NCI-H2107 treated with DMSO at 0.1 percent for 48 hours (cell line): ENCODE results near the gene NELFB.

Experiments used
- DNase-seq: peaks from one replicate; lab custom pipeline; 2025; ENCODE audit not compliant: unreplicated experiment; lab: John Stamatoyannopoulos, UW

NELFB gene

GRCh38 chr9:137267933-137268355 lies 12.8 kb downstream of the NELFB start:
- no peak for DNase-seq

DNA sequence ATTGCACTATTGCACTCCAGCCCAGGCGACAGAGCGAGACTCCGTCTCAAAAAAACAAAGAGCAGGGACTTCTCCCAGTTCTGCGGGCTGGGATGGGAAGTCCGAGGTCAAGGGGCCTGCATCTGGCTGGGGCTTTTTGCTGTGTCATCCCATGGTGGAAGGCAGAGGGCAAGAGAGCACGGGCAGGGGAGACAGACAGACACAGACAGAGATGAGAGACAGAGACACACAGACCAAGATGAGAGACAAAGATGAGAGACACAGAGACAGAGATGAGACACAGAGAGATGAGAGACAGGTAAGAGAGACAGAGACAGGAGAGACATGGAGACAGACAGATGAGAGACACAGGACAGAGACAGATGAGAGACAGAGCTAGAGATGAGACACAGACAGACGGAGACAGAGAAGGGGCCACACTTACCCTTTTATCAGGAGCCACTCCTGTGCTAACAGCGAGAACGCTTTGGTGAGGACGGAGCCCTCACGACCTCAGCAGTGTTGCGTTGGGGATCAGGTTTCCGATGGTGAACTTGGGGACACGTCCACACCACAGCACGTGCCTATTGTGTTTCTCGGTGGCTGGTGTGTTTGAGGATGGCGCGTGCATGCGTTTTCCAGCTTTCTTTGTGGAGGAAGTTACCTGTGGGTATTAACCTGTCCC lies 13.5 kb downstream of the NELFB start:
- DNase-seq: no peak

GRCh38 chr9:137269231-137269772 lies 14.2 kb downstream of the NELFB start:
- no peak for DNase-seq

GRCh38 chr9:137270929-137271695 lies 16.0 kb downstream of the NELFB start:
- no peak for DNase-seq

GRCh38 chr9:137271696-137272076 lies 16.6 kb downstream of the NELFB start:
- no peak for DNase-seq

DNA sequence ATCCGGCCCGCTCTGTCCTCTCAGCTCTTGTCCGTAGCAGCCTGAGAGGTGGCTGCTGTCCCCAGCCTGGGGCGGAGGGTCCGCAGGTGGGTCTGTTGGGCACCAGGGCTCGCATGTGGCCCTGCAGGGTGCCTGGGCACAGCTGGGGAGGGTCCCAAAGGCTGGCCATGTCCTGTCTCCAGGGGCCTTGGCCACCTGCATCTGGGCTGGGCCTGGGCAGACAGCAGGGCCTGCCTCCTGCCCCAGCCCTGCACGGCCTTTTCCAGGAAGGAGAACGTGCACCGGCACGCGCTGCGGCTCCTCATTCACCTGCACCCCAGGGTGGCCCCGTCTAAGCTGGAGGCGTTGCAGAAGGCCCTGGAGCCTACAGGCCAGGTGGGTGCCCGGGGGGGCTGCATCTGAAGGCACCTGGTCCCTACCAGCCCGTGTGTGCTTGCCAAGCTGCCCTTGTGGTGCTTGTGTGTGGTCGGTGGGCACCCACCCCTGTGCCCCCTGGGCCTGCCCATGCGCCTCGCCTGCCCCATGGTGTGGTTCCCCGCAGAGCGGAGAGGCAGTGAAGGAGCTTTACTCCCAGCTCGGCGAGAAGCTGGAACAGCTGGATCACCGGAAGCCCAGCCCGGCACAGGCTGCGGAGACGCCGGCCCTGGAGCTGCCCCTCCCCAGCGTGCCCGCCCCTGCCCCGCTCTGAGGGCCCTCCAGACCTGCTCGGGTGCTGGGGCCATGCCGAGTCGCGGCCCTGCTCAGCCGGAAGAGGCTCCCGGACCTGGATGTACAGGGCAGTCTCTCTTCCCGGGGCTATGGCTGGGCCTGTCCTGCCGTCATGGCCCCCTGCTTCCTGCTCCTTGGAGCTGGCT lies 17.3 kb downstream of the NELFB start:
- DNase-seq: no peak

- no peak for DNase-seq
Observed at GRCh38 chr9:137273095-137273490, 18.0 kb downstream of the NELFB start.

DNA sequence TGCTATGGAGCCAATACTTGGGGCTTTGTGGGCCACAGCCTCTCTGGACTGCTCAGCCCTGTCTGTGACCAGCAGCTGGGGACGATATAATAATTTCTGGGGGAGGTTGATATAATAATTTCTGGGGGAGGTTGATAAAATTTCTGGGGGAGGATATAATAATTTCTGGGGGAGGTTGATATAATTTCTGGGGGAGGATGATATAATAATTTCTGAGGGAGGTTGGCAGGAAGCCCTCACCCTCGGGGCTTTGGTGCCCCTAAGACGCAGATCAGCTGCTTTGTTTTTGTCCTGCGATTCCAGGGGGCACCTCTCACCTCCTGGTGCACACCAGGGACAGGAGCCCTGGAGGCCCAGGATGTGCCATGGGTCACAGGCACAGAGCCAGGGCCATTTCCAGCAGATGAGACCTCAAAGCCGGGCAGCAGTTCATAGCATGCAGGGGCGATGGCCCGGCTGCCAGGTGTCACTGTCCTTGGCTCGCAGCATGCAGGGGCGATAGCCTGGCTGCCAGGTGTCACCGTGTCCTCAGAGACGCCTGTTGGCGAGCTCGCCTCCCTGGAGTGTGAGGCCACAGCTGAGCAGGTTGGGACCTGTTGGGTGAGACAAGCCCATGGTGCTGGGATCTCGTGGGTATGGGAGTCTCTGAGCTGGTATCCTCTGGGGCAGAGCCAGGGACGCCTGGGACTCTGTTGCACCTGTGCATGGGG lies 18.6 kb downstream of the NELFB start:
- DNase-seq: peak; percentile 35

GRCh38 chr9:137275203-137275587 lies 20.1 kb downstream of the NELFB start:
- DNase-seq: no peak

- DNase-seq: no peak
Observed at GRCh38 chr9:137275588-137276472, 20.7 kb downstream of the NELFB start.

DNA sequence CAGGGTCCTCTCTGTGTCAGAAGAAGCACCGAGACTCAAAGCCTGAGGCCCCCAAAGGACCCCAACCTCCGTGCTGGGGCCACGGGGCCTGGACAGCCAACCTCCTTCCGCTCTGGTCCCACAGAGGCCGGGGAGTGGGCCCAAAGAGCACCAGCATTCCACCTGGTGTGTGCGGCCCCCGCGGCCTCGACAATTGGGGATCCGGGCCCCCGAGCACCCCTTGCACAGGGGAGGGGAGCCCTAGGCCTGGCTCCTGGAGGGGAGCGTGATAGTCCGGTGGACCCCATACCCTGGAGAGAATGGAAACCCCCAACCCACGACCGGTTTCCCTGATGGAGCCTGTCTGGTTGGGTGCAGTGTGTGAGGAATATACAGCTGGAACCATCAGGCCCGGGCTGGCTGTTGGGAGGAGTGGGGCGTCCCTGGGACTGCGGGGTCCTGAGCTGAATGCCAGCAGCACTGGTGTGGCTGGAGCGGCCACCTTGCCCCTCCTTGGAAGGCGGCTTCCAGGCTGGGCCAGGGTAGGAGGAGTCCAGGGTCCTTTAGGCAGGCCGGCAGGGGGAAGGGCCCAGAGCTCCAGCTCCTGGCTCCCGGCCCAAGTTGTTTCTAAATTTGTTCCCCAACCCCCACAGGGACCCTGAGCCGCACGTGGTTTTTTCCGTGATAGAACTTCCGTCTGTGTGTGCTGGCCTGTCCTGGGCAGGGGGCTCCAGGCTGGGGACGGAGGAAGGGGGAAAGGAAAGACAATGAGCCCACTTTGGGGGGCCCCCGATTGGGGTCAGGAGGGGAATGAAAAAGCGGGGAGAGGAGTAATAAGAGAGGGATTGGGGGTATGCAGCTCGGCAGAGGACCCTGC lies 21.6 kb downstream of the NELFB start:
- DNase-seq: no peak

GRCh38 chr9:137277329-137278041 lies 22.4 kb downstream of the NELFB start, which contains the start of gene TOR4A:
Gene TOR4A (plus strand): TSS chr9:137277726. CDS start chr9:137278690, 964 bp downstream.
- no peak for DNase-seq

- no peak for DNase-seq
Observed at GRCh38 chr9:137278061-137278701, 23.1 kb downstream of the NELFB start.

DNA sequence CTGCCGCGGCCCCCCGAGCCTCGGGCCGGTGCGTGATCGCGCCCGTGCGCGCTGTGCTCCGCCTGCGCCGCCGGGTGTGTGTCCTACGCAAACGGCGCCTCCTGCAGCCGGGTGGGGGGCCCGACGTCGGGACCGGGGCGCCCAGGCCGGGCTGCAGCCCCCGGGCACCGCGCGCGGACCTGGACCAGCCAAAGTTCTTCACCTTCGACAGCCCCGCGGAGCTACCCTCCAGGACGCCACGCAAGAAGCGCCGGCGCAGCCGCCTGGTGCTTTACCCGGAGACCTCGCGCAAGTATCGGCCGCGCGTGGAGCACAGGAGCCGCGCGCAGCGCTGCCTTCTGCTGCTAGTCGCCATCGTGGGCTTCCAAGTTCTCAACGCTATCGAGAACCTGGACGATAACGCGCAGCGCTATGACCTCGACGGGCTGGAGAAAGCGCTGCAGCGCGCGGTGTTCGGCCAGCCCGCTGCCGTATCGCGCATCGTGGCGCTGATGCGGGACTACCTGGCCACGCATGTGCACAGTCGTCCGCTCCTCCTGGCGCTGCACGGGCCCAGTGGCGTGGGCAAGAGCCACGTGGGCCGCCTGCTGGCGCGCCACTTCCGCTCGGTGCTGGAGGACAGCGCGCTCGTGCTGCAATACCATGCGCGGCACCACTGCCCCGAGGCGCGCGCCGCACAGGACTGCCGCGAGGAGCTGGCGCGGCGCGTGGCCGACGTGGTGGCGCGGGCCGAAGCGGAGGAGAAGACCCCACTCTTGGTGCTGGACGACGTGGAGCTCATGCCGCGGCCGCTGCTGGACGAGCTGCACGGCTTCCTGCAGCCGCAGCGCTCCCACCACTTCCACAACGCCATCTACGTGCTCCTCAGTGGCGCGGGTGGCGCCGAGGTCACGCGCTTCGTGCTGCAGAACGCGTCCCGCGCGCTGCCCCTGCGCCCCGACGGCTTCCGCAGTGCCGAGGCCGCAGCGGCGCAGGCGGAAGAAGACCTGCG lies 23.9 kb downstream of the NELFB start:
- DNase-seq: no peak

GRCh38 chr9:137279741-137280473 lies 24.8 kb downstream of the NELFB start:
- no peak for DNase-seq
